Stimulated activated CD4-positive, alpha-beta T cell treated with anti-CD3 and anti-CD28 coated beads, TNF-alpha, amount 100 ng/mL, for 4 hours (primary cell): Measurements from ENCODE around the gene ITPK1.

Source experiments
- DNase-seq, 3 experiments: peaks; one replicate each; pipeline ENCODE4 v3.0.0-alpha.2; 2020; ENCODE audit warnings: low read depth in 3 of 3

The ITPK1 gene

GRCh38 chr14:92970271-92970670, 145.5 kb downstream of the ITPK1 start:
- no peak for DNase-seq

GRCh38 chr14:92969871-92970270, 145.9 kb downstream of the ITPK1 start:
- no peak for DNase-seq

- DNase-seq, result no peak
These were observed 146.3 kb downstream of the ITPK1 start for GRCh38 chr14:92969430-92969829.

GRCh38 chr14:92968291-92969020, 147.3 kb downstream of the ITPK1 start:
- no peak for DNase-seq

- no peak for DNase-seq
These were observed 148.3 kb downstream of the ITPK1 start for GRCh38 chr14:92967346-92967926.

- DNase-seq, result no peak
These were observed 150.4 kb downstream of the ITPK1 start for GRCh38 chr14:92965281-92965680.

- DNase-seq, result no peak
These were observed 151.3 kb downstream of the ITPK1 start for GRCh38 chr14:92964124-92965109.

- DNase-seq, result no peak
These were observed 152.2 kb downstream of the ITPK1 start for GRCh38 chr14:92963301-92964123.

GRCh38 chr14:92962831-92963095, 153.0 kb downstream of the ITPK1 start:
- no peak for DNase-seq

- DNase-seq, result no peak
These were observed 153.5 kb downstream of the ITPK1 start for GRCh38 chr14:92962031-92962830.

- DNase-seq, result no peak
These were observed 154.2 kb downstream of the ITPK1 start for GRCh38 chr14:92961567-92961855.

GRCh38 chr14:92960706-92961566, 154.8 kb downstream of the ITPK1 start:
- no peak for DNase-seq

GRCh38 chr14:92959761-92960680, 155.7 kb downstream of the ITPK1 start:
- no peak for DNase-seq

GRCh38 chr14:92959189-92959531, 156.6 kb downstream of the ITPK1 start:
- DNase-seq, result no peak

- DNase-seq, result no peak
These were observed 157.1 kb downstream of the ITPK1 start for GRCh38 chr14:92958373-92959188.

- DNase-seq, result no peak
These were observed 158.8 kb downstream of the ITPK1 start for GRCh38 chr14:92956961-92957360.

- DNase-seq, result no peak
These were observed 160.3 kb downstream of the ITPK1 start for GRCh38 chr14:92955381-92955780.

- DNase-seq, result no peak
These were observed 160.8 kb downstream of the ITPK1 start for GRCh38 chr14:92954933-92955332.
